IPS-NIHi7 (cell line): ENCODE results near the gene ADAMTS17.
"Not testable (repeated sequence)": the region's sequence is repeated elsewhere in the genome, so short reads cannot be mapped to it uniquely, and the experiment has no call there.

Source experiments
- DNase-seq: peaks from one replicate; pipeline ENCODE4 v3.0.0; 2012; ENCODE audit warnings: mixed read lengths; ENCODE audit errors: extremely low spot score

The ADAMTS17 gene

GRCh38 chr15:100093211-100094126, 248.3 kb downstream of the ADAMTS17 start:
- no peak for DNase-seq

- no peak for DNase-seq
Observed at GRCh38 chr15:100092034-100092433, 249.7 kb downstream of the ADAMTS17 start.

GRCh38 chr15:100090411-100090810, 251.4 kb downstream of the ADAMTS17 start:
- DNase-seq = peak; percentile 50

- DNase-seq = not testable (repeated sequence)
Observed at GRCh38 chr15:100084042-100084821, 257.5 kb downstream of the ADAMTS17 start.

GRCh38 chr15:100083572-100083971, 258.2 kb downstream of the ADAMTS17 start:
- DNase-seq = no peak

- DNase-seq = no peak
Observed at GRCh38 chr15:100082761-100083402, 258.9 kb downstream of the ADAMTS17 start.

- no peak for DNase-seq
Observed at GRCh38 chr15:100081454-100081853, 260.3 kb downstream of the ADAMTS17 start.

- DNase-seq = no peak
Observed at GRCh38 chr15:100078511-100079220, 263.1 kb downstream of the ADAMTS17 start.

GRCh38 chr15:100075229-100075628, 266.5 kb downstream of the ADAMTS17 start:
- no peak for DNase-seq

- no peak for DNase-seq
Observed at GRCh38 chr15:100073982-100074381, 267.8 kb downstream of the ADAMTS17 start.

- DNase-seq = not testable (repeated sequence)
Observed at GRCh38 chr15:100066521-100067280, 275.1 kb downstream of the ADAMTS17 start.

GRCh38 chr15:100061944-100062343, 279.8 kb downstream of the ADAMTS17 start:
- DNase-seq = no peak

- DNase-seq = no peak
Observed at GRCh38 chr15:100060276-100060926, 281.4 kb downstream of the ADAMTS17 start.

GRCh38 chr15:100059521-100059920, 282.3 kb downstream of the ADAMTS17 start:
- DNase-seq = no peak

- no peak for DNase-seq
Observed at GRCh38 chr15:100059094-100059493, 282.7 kb downstream of the ADAMTS17 start.

GRCh38 chr15:100058458-100058857, 283.3 kb downstream of the ADAMTS17 start:
- DNase-seq = no peak

GRCh38 chr15:100057281-100057680, 284.5 kb downstream of the ADAMTS17 start:
- DNase-seq = no peak

GRCh38 chr15:100056411-100057072, 285.2 kb downstream of the ADAMTS17 start:
- no peak for DNase-seq

- DNase-seq = no peak
Observed at GRCh38 chr15:100055821-100056220, 286.0 kb downstream of the ADAMTS17 start.

- no peak for DNase-seq
Observed at GRCh38 chr15:100054539-100054938, 287.2 kb downstream of the ADAMTS17 start.
